GM18951 (cell line): Measurements from ENCODE around the gene MT1G.
"Not testable (repeated sequence)": the region's sequence is repeated elsewhere in the genome, so short reads cannot be mapped to it uniquely, and the experiment has no call there.

Experiments
- POLR2A ChIP-seq: IDR thresholded peaks from 4 replicates; pipeline ENCODE4 v1.6.1; 2011; ENCODE audit warnings: mild to moderate bottlenecking; ENCODE audit not compliant: insufficient read length, insufficient read depth; ENCODE audit errors: extremely low read depth
- in situ Hi-C: fragments of 300-500 bp; cut with MboI; formaldehyde crosslinking; loops from one replicate; pipeline ENCODE4 v1.12.0; 2022; ENCODE audit warnings: low sequenced_read_pairs, mixed read lengths, inconsistent platforms; ENCODE audit not compliant: unreplicated experiment

The MT1G gene

GRCh38 chr16:56633535-56633934, 34.3 kb downstream of the MT1G start:
- TF ChIP-seq POLR2A = no peak
- in situ Hi-C loops = no loop called here

DNA sequence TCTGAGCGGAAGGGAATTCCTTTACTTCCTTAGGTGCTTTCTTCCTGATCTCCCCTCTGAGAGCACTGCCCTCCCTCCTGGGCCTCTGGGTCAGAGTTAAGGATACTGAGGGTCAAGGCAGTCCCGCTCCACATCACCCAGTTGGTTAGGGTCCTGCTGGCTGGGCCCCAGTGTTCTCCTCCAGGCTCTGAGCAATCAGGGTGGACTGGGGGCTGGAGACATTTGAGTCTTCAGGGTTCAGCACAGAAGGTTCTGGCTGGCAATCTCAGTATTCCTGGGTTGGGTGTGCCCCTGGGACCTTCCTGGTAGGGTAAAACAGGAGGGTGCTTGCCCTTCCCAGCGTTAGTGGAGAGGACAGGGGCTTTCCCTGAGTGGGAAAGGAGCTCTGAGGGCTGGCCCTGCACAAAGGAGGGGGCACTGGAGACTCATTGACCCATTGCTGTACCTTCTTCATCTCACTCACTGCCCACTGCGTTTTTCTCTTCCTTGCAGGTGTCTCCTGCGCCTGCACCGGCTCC, 35.0 kb downstream of the MT1G start:
- in situ Hi-C loops = no loop called here

GRCh38 chr16:56632156-56632847, 35.6 kb downstream of the MT1G start, which contains the start of gene MT1M:
Gene MT1M (plus strand): TSS chr16:56632659. CDS start chr16:56632732, 73 bp downstream.
- in situ Hi-C loops = no loop called here

More for the DNA sequence above, 35.0 kb downstream of the MT1G start:
- no peak for TF ChIP-seq POLR2A

GRCh38 chr16:56631832-56632155, 36.1 kb downstream of the MT1G start:
- no peak for TF ChIP-seq POLR2A
- in situ Hi-C loops = no loop called here

More at GRCh38 chr16:56632156-56632847, 35.6 kb downstream of the MT1G start, which contains the start of gene MT1M:
- TF ChIP-seq POLR2A = no peak

DNA sequence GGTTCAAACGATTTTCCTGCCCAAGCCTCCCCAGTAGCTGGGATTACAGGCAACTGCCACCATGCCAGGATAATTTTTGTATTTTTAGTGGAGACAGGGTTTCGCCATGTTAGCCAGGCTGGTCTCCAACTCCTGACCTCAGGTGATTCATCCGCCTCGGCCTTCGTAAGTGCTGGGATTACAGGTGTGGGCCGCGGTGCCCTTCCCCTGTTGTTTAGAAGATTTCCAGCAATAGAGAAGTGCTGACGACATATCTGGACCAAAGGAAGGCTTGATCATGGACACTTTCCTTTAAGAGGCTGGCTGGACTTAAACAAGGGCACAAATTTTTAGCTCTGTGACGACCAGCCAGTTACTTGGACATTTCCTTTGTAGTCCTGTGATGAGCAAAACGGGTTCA, 36.7 kb downstream of the MT1G start:
- in situ Hi-C loops = no loop called here

DNA sequence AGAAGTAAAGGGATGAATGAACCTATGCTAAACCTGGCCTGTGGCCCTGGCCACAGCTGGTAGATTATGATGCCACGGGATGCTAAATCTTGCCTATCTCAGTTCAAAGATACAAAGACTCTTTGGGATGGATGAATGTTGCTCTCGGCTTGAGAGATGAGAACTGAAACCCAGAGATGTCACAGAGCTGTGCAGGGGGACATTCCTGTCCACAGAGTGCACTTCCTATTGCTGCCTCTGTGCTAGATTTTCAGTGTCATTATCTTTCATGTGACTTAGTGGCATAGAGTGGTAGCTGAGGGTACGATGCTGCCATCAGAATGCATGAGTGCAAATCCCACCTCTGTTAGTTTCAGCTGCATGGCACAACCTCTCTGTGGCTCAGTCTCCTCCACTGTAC, 37.7 kb downstream of the MT1G start:
- TF ChIP-seq POLR2A = no peak
- in situ Hi-C loops = no loop called here

More for the DNA sequence above, 36.7 kb downstream of the MT1G start:
- TF ChIP-seq POLR2A = no peak

DNA sequence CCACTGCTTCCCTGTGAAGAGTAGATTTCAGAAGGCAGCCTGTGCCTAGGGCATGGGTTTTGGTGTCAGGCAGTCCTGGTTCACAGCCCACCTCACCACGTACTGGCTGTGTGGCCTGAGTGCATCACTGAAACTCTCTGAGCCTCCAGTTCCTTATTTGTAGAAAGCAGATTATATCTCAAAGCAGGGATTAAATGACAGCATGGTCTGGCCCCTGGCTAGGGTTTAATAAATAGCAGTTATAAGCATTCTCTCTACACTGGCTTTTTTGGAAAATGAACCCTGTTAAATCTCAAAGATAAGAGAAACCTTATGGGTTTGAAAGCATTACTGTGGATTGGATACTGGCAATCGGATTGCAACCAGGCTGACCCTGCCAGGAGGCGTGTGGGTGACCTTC, 38.3 kb downstream of the MT1G start:
- in situ Hi-C loops = no loop called here
- TF ChIP-seq POLR2A = no peak

DNA sequence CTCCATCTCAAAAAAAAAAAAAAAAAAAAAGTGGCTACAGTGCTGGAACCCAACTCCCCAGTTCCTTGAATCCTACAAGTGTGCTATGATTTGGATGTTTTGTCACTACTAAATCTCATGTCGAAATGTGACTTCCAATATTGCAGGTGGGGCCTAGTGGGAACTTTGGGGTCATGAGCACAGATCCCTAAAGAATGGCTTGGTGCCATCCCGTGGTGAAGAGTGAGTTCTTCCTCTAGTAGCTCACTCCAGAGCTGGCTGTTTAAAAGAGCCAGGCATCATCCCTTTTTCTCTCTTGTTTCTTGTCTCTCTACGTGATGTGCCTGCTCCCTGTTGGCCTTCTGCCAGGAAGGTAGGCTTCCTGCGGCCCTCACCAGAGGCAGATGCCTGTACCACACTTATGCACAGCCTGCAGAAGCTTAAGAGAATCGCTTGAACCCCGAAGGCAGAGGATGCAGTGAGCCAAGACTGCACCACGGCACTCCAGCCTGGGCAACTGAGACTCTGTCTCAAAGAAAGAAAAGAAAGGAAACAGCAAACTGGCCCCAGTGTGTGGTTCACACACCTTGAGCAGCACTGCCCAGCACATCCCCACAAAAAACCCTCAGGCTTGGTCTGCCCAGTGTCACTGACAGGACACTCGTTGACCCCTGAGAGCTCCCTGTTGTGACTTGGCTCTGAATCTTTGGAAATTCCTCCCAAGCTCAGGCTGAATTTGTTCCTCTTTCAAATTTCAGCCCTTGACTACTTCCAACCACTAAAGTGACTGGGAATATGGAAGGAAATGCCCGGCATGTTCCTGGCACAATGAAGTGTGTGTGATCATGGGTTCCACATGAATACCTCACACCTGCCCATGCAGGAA, 39.1 kb downstream of the MT1G start:
- in situ Hi-C loops = no loop called here
- no peak for TF ChIP-seq POLR2A

DNA sequence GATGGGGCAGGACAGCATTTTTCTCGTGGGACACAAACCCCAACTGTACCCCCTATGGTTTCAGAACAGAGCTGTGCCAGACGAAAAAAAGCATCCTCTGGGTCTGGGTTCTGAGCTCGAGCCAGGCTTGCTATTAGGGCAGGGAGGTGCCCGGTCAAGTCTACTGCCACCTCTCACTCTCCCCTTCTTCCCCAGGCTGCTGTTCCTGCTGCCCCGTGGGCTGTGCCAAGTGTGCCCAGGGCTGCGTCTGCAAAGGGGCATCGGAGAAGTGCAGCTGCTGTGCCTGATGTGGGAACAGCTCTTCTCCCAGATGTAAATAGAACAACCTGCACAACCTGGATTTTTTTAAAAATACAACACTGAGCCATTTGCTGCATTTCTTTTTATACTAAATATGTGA, 41.2 kb downstream of the MT1G start:
- TF ChIP-seq POLR2A = no peak
- in situ Hi-C loops = no loop called here

GRCh38 chr16:56625943-56626654, 41.8 kb downstream of the MT1G start:
- no peak for TF ChIP-seq POLR2A
- in situ Hi-C loops = no loop called here

DNA sequence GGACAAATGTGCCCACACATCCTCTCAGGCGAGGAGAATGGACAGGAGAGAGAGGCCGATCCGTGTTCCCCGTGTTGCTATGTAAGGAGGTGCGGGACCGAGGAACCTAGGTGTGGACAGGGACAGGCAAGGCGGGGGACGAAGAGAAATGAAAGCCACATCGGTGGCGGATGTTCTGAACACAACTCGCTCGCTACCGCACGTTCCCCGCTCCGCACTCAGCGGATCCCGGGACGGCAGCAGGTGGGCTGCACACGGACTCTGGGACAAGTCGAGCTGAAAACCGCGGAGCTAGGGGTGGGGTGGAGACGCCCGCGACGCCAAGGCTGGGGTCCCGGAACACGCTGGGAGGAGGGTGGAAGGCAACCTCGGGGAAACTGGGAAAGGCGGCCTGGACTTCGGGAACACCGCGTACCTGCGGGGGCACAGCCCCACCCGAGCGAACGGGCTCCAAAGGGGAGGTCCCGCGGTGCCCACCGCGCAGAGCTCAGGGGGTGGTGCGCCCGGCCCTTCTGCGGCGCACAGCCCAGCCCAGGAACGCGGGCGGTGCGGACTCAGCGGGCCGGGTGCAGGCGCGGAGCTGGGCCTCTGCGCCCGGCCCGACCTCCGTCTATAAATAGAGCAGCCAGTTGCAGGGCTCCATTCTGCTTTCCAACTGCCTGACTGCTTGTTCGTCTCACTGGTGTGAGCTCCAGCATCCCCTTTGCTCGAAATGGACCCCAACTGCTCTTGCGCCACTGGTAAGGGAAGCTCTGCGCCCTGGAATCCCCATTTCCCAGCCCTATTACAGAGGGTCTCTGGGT, 42.5 kb downstream of the MT1G start, which contains the start of gene MT1E:
TSS of gene MT1E (plus strand) at position 642 of the 803 bp plus-strand sequence. CDS start at position 713, 71 bp downstream.
- in situ Hi-C loops = no loop called here
- peak; percentile 78 for TF ChIP-seq POLR2A

GRCh38 chr16:56623637-56624036, 44.2 kb downstream of the MT1G start:
- in situ Hi-C loops = no loop called here
- no peak for TF ChIP-seq POLR2A

GRCh38 chr16:56623184-56623583, 44.7 kb downstream of the MT1G start:
- in situ Hi-C loops = not testable (repeated sequence)

DNA sequence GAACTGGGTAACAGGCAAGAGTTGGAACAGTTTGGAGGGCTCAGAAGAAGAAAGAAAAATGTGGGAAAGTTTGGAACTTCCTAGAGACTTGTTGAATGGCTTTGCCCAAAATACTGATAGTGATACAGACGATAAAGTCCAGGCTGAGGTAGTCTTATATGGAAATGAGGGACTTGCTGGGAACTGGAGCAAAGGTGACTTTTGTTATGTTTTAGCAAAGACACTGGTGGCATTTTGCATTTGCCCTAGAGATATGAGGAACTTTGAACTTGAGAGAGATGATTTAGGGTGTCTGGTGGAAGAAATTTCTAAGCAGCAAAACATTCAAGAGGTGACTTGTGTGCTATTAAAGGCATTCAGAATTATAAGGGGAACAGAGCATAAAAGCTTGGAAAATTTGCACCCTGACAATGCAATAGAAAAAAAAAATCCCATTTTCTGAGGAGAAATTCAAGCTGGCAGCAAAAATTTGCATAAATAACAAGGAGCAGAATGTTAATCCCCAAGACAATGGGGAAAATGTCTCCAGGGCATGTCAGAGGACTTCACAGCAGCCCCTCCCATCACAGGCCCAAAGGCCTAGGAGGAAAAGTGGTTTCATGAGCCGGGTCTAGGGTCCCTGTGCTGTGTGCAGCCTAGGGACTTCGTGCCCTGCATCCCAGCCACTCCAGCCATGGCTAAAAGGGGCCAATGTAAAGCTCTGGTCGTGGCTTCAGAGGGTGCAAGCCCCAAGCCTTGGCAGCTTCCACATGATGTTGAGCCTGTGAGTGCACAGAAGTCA, 46.0 kb downstream of the MT1G start:
- in situ Hi-C loops = not testable (repeated sequence)
